Ishikawa (cell line): ENCODE data around the gene PPP1R13B.

Source experiments
- CEBPB ChIP-seq: IDR thresholded peaks from 2 replicates; pipeline ENCODE4 v1.6.1; 2012
- CREB1 ChIP-seq: IDR thresholded peaks from 2 replicates; pipeline ENCODE4 v1.6.1; 2012; ENCODE audit warnings: low read depth
- EP300 ChIP-seq: IDR thresholded peaks from 2 replicates; pipeline ENCODE4 v1.6.1; 2012; ENCODE audit warnings: borderline replicate concordance
- FOXM1 ChIP-seq: IDR thresholded peaks from 2 replicates; pipeline ENCODE4 v1.6.1; 2012; ENCODE audit warnings: low read depth, borderline replicate concordance
- RAD21 ChIP-seq: IDR thresholded peaks from 2 replicates; pipeline ENCODE4 v1.6.1; 2012; ENCODE audit warnings: low read depth
- TAF1 ChIP-seq: IDR thresholded peaks from 2 replicates; pipeline ENCODE4 v1.6.1; 2012; ENCODE audit warnings: low read depth, mild to moderate bottlenecking
- TCF12 ChIP-seq: IDR thresholded peaks from 2 replicates; pipeline ENCODE4 v1.6.1; 2012; ENCODE audit warnings: low read depth
- YY1 ChIP-seq: IDR thresholded peaks from 2 replicates; pipeline ENCODE4 v1.6.1; 2012; ENCODE audit warnings: low read depth
- ZBTB7A ChIP-seq: IDR thresholded peaks from 2 replicates; pipeline ENCODE4 v1.6.1; 2012; ENCODE audit warnings: low read depth
- TF ChIP-seq, protein P1 (sequence below): IDR thresholded peaks from 2 replicates; pipeline ENCODE4 v1.6.1; 2012

DNA sequence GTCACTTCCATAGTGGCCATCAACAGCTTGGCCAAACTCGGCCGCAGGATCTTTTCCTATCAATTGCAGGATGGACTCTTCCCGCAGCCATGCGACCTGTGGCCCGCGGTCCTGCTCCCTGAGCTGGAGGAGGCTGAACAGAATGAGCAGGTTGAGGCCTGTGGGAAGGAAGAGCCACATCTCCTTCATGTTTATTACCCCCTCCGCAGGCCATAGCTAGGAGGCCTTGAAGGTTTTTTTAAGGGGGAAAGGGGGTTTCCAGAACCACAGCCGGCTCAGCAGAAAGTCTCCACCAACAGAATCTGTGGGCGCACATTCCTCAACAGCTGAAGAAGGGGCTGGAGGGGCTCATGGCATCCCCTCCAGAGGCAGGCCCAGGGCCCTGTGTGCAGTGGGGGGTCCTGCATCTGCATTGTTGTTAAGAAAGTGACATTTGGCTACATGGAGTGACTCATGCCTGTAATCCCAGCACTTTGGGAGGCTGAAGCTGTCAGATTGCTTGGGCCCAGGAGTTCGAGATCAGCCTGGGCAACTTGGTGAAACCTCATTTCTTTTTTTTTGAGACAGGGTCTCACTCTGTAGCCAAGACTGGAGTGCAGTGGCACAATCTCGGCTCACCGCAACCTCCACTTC is 25.2 kb upstream of the PPP1R13B start:
- TF ChIP-seq FOXM1 = no peak
- TF ChIP-seq EP300 = no peak
- no peak for TF ChIP-seq TAF1
- TF ChIP-seq RAD21 = no peak
- TF ChIP-seq, protein P1, sequence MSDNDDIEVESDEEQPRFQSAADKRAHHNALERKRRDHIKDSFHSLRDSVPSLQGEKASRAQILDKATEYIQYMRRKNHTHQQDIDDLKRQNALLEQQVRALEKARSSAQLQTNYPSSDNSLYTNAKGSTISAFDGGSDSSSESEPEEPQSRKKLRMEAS = no peak
- TF ChIP-seq ZBTB7A = no peak
- no peak for TF ChIP-seq YY1
- no peak for TF ChIP-seq TCF12
- TF ChIP-seq CREB1 = no peak
- no peak for TF ChIP-seq CEBPB
